ENCODE measurements around the gene AUH.

AUH gene

DNA sequence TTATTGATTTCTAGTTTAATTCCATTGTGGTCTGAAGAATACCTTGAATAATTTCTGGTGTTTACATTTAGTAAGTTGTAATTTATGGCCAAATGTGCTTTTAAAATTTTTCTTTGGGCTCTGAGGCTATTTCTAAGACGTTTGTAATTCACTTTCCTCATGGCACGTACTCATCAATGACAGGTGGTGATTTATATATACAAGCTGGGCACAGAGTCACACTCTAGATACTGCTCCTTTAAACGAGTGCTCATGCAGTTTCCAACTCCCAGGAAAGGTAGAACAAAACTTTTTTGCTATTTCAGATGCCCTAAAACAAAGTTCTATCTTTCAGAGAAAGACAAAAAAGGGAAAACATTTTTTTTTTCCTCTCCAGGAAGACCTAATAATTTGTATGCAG lies 146.9 kb downstream of the AUH start:
- H3K36me3 ChIP-seq (ENCODE audit: insufficient read depth, low read length) = no peaks in the 10 kb centered on the region

DNA sequence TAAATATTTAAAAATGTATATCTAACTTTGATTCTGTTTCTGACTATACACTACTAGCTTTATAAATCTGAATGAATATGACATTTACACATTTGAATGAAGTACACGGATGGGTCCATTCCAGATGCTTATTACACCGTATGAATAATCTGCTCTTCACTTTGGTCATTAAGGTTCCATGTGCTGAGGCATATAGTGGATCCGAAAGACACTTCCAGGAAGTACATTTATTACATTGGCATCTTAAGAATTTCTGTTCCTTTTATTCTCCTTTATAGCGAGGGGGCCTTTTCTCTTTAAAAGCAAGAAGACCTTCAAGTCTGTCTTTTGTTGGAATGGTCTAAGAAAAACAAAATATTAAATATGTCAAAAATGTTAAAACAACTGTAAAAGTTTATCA lies 147.6 kb downstream of the AUH start:
- Histone ChIP-seq H3K27me3 (ENCODE audit: control insufficient read depth in 1 of 2, insufficient read depth in 2 of 2, low read length in 2 of 2) (no peaks in the 10 kb centered on the region), H3K9ac (ENCODE audit: low read length) (no peak overlapping the region), H3K27ac (ENCODE audit: low read depth, low read length) (no peak overlapping the region)

More for the DNA sequence above, 146.9 kb downstream of the AUH start:
- Histone ChIP-seq H3K27me3 (ENCODE audit: control insufficient read depth in 1 of 2, insufficient read depth in 2 of 2, low read length in 2 of 2) (no peaks in the 10 kb centered on the region), H3K27ac (ENCODE audit: low read depth, low read length) (no peak overlapping the region), H3K4me3 (ENCODE audit: low read depth in 1 of 2, low read length in 2 of 2) (no peak overlapping the region), H3K4me1 (ENCODE audit: insufficient read depth, low read length) (no peaks in the 10 kb centered on the region), H3K9me3 (ENCODE audit: low read length) (no peaks in the 10 kb centered on the region), H3K9ac (ENCODE audit: low read length) (no peak overlapping the region)

DNA sequence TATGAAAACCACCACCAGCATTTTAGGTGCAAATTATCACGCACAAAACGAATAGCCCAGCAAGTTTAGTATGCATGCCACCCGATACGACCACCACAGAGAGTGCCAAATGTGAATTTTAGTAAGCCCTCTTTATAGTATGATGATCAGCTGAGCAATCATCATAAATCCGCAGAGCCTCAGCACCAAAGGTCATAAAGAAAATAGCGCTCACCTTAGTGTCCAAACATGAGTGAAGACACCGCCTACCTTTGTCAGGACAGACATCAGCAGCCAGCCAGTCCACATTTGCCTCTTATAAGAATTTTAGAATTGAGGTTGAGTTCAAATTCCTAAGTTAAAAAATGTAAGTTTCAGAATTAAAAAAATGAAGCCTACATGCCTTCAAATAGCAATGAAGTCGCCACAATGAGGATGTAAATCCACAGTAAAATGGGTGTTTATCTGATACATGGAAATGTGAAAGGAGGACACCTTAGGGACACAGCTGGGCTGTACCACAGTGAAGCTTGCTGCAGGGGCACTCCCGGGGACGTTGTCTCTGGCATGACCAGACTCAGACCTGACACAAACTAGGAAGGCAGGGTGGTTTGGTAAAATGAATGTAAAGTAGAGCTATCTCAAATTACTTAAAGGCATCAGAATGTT lies 149.0 kb downstream of the AUH start:
- no peaks in the 10 kb centered on the region for H3K9me3 ChIP-seq (ENCODE audit: low read length)
- no peak overlapping the region for H3K27ac ChIP-seq (ENCODE audit: low read depth, low read length)
- no peak overlapping the region for H3K4me3 ChIP-seq (ENCODE audit: low read depth in 1 of 2, low read length in 2 of 2)
- H3K9ac ChIP-seq (ENCODE audit: low read length) = no peak overlapping the region
- peaks cover 9% of the 10 kb centered on the region for H3K4me1 ChIP-seq (ENCODE audit: insufficient read depth, low read length)
- H3K36me3 ChIP-seq (ENCODE audit: insufficient read depth, low read length) = no peaks in the 10 kb centered on the region
- no peaks in the 10 kb centered on the region for H3K27me3 ChIP-seq (ENCODE audit: control insufficient read depth in 1 of 2, insufficient read depth in 2 of 2, low read length in 2 of 2)

More for the DNA sequence above, 147.6 kb downstream of the AUH start:
- Histone ChIP-seq H3K4me3 (ENCODE audit: low read depth in 1 of 2, low read length in 2 of 2) (no peak overlapping the region), H3K9me3 (ENCODE audit: low read length) (no peaks in the 10 kb centered on the region), H3K36me3 (ENCODE audit: insufficient read depth, low read length) (no peaks in the 10 kb centered on the region), H3K4me1 (ENCODE audit: insufficient read depth, low read length) (no peaks in the 10 kb centered on the region)

DNA sequence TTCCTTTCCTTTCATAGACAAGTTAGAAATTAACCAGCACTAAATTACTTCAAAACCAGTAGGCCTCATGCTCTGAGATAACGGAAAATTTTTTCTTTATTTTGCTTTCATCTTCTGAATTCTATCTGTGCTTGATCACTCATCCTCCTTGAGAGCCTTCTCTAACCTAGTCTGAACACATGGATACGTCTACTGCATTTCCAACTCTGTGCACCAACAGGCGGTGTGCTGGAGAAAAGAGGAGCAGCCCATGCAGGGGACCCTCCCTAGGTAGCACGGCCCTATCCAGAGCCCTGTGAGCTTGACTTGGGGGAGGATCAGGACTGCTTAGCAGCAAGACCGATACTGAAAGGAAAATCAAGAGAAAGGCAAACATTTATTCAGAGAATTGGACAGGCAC lies 149.8 kb downstream of the AUH start:
- H3K9ac ChIP-seq (ENCODE audit: low read length) = no peak overlapping the region
- no peak overlapping the region for H3K27ac ChIP-seq (ENCODE audit: low read depth, low read length)
- no peaks in the 10 kb centered on the region for H3K9me3 ChIP-seq (ENCODE audit: low read length)
- H3K36me3 ChIP-seq (ENCODE audit: insufficient read depth, low read length) = no peaks in the 10 kb centered on the region
- H3K4me3 ChIP-seq (ENCODE audit: low read depth in 1 of 2, low read length in 2 of 2) = peak overlapping the region in 1 of 2 donors; percentile 10
- H3K4me1 ChIP-seq (ENCODE audit: insufficient read depth, low read length) = peaks cover 15% of the 10 kb centered on the region
- no peaks in the 10 kb centered on the region for H3K27me3 ChIP-seq (ENCODE audit: control insufficient read depth in 1 of 2, insufficient read depth in 2 of 2, low read length in 2 of 2)

DNA sequence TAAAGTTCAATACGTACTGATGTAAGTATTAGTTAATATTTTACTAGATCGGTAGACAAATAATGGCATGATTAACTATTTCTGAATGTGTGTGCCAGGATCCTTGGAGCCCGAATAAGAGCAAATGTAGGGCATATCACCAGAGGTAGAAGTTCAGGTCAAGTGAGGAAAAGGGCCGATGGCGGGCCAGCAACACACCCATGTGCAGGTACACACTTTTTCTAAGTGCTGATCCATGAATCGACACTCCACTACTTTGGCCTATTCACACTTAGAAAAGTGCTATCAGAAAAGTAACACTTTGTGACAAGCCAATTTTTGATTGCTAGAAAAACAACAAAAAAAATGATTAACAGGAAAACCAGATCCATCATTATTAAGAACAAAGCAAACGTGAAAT lies 150.3 kb downstream of the AUH start:
- Histone ChIP-seq H3K27me3 (ENCODE audit: control insufficient read depth in 1 of 2, insufficient read depth in 2 of 2, low read length in 2 of 2) (no peaks in the 10 kb centered on the region), H3K9me3 (ENCODE audit: low read length) (no peaks in the 10 kb centered on the region), H3K36me3 (ENCODE audit: insufficient read depth, low read length) (no peaks in the 10 kb centered on the region), H3K4me3 (ENCODE audit: low read depth in 1 of 2, low read length in 2 of 2) (no peak overlapping the region), H3K4me1 (ENCODE audit: insufficient read depth, low read length) (peaks cover 15% of the 10 kb centered on the region), H3K9ac (ENCODE audit: low read length) (no peak overlapping the region), H3K27ac (ENCODE audit: low read depth, low read length) (no peak overlapping the region)

DNA sequence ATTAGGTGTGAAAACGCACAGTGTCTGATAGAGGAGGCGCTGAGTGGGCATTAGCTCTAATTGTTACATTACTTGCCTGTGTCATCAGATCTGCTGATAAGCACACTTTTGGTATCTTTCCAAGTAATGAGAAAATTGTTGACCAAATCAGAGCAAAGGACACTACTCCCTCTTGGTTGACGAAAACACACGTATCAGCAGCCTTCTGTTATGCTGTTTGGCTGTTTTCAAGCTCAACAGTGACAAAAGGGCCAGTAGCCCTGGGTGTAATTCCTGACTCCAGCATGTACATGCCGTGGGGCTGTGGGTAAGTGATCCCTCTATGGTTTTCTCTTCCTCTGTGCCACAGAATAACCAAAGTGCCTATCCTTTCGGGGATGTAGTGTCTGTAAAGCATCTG lies 151.4 kb downstream of the AUH start:
- no peaks in the 10 kb centered on the region for H3K27me3 ChIP-seq (ENCODE audit: control insufficient read depth in 1 of 2, insufficient read depth in 2 of 2, low read length in 2 of 2)
- H3K9me3 ChIP-seq (ENCODE audit: low read length) = no peaks in the 10 kb centered on the region
- H3K4me1 ChIP-seq (ENCODE audit: insufficient read depth, low read length) = peaks cover 15% of the 10 kb centered on the region
- H3K27ac ChIP-seq (ENCODE audit: low read depth, low read length) = no peak overlapping the region
- H3K9ac ChIP-seq (ENCODE audit: low read length) = no peak overlapping the region
- H3K36me3 ChIP-seq (ENCODE audit: insufficient read depth, low read length) = no peaks in the 10 kb centered on the region
- H3K4me3 ChIP-seq (ENCODE audit: low read depth in 1 of 2, low read length in 2 of 2) = no peak overlapping the region

DNA sequence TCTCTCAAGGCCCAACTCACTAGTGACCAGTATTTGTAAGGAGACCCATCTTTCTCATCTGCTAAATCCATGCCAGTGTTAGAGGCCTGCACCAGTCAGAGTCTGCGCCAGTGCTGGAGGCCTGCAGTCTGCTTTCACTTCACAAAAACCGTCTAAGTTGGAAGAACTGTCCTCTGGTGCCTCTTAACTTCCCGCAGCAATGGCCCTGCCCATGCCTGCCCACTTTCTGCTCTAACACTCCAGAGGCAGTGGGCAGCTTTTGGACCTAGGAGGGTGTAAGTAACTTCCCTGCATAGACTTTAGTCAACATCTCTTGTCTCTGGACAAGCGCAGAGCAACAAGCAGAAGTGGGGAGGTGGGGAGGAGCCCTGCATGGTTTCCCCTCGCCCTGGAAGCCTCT lies 152.9 kb downstream of the AUH start:
- Histone ChIP-seq H3K4me3 (ENCODE audit: low read depth in 1 of 2, low read length in 2 of 2) (no peak overlapping the region), H3K4me1 (ENCODE audit: insufficient read depth, low read length) (peaks cover 15% of the 10 kb centered on the region), H3K27me3 (ENCODE audit: control insufficient read depth in 1 of 2, insufficient read depth in 2 of 2, low read length in 2 of 2) (no peaks in the 10 kb centered on the region), H3K9me3 (ENCODE audit: low read length) (no peaks in the 10 kb centered on the region), H3K9ac (ENCODE audit: low read length) (no peak overlapping the region), H3K27ac (ENCODE audit: low read depth, low read length) (no peak overlapping the region), H3K36me3 (ENCODE audit: insufficient read depth, low read length) (no peaks in the 10 kb centered on the region)

DNA sequence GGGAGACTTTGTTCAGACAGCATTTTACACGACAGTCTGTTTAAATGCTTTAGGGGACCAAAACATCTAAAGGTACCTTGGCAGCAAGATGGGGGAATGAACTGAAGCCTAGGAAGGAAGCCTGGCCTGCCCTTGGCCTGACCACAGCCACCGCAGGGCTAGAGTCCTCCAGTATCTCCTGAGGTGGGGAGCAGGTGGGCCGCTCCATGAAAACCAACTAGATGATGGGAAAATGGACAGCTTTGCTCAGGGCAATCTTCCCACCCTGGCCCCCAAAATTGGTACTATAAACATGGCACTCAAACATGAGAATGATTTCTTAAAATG lies 153.3 kb downstream of the AUH start:
- H3K9me3 ChIP-seq (ENCODE audit: low read length) = no peaks in the 10 kb centered on the region
- peaks cover 15% of the 10 kb centered on the region for H3K4me1 ChIP-seq (ENCODE audit: insufficient read depth, low read length)
- no peak overlapping the region for H3K9ac ChIP-seq (ENCODE audit: low read length)
- no peaks in the 10 kb centered on the region for H3K36me3 ChIP-seq (ENCODE audit: insufficient read depth, low read length)
- H3K4me3 ChIP-seq (ENCODE audit: low read depth in 1 of 2, low read length in 2 of 2) = peak overlapping the region in 1 of 2 donors; percentile 14
- no peaks in the 10 kb centered on the region for H3K27me3 ChIP-seq (ENCODE audit: control insufficient read depth in 1 of 2, insufficient read depth in 2 of 2, low read length in 2 of 2)
- peak overlapping the region; percentile 54 for H3K27ac ChIP-seq (ENCODE audit: low read depth, low read length)

DNA sequence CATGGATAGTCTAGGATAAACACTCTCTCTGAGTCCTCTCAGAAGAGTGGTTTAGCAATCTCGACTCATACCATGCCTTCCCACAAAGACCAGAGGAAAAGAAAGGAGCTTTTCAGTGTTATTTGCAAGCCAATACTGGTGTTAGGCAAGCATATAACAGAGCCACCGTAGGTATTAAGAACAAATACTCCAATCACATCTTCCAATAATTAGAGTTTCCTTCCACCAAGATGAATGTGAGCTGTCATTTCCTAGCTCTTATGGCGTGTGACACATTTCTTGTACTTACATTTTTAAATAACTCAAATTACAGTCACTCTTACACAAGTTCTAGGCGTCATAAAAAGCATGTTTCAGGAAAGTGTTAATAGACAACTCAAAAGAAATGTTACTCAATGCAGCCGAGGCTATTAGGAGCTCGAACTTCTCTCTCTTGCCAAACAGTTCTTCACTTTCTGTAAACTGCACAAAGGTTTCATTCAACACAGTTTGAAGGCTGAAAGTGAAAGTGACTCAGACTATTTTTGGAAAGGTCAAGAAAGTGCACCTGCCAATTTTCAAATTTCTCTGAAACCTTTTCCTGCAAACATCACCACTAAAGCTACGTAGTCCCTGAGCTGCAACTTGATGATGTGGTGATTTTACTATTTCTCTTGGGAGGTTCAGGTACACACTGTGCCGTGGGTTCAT lies 153.8 kb downstream of the AUH start:
- Histone ChIP-seq H3K36me3 (ENCODE audit: insufficient read depth, low read length) (no peaks in the 10 kb centered on the region), H3K27me3 (ENCODE audit: control insufficient read depth in 1 of 2, insufficient read depth in 2 of 2, low read length in 2 of 2) (no peaks in the 10 kb centered on the region), H3K4me1 (ENCODE audit: insufficient read depth, low read length) (peaks cover 15% of the 10 kb centered on the region), H3K27ac (ENCODE audit: low read depth, low read length) (peak overlapping the region; percentile 54), H3K9ac (ENCODE audit: low read length) (no peak overlapping the region), H3K9me3 (ENCODE audit: low read length) (no peaks in the 10 kb centered on the region), H3K4me3 (ENCODE audit: low read depth in 1 of 2, low read length in 2 of 2) (peak overlapping the region in 1 of 2 donors; percentile 14)

DNA sequence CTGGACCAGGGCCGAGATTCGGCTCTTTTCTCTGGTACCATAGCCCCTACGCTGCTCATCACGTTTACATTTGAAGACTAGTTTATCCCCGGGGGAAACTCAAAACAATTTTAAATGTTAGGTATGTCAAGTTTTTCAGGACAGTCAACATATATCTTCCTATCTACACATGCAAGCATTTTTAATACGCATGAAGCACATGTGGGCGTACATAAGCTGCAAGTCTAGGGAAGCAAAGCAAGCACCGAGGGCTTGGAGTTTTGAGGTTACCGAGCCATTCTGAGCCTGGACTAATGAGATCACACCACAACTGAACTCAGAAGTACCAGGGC lies 154.4 kb downstream of the AUH start:
- no peaks in the 10 kb centered on the region for H3K9me3 ChIP-seq (ENCODE audit: low read length)
- H3K36me3 ChIP-seq (ENCODE audit: insufficient read depth, low read length) = no peaks in the 10 kb centered on the region
- peak overlapping the region in 1 of 2 donors; percentile 9 for H3K4me3 ChIP-seq (ENCODE audit: low read depth in 1 of 2, low read length in 2 of 2)
- H3K27me3 ChIP-seq (ENCODE audit: control insufficient read depth in 1 of 2, insufficient read depth in 2 of 2, low read length in 2 of 2) = no peaks in the 10 kb centered on the region
- H3K27ac ChIP-seq (ENCODE audit: low read depth, low read length) = peak overlapping the region; percentile 38
- H3K9ac ChIP-seq (ENCODE audit: low read length) = no peak overlapping the region
- H3K4me1 ChIP-seq (ENCODE audit: insufficient read depth, low read length) = peaks cover 15% of the 10 kb centered on the region

DNA sequence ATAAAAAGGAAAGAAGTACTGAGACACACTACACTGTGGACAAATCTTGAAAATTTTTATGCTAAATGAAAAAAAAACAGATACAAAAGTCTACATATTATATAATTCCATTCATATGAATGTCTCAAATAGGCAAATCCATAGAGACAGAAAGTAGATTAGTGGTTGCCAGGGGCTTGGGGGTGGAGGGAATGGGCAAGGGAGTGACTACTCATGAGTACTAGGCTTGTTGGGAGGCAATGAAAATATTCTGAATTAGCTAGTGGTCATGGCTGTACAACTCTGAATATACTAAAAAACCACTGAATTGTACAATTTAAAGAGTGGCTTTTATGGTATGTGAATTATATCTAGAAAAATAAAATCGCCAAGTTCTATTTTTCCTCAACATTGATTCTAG lies 154.9 kb downstream of the AUH start:
- Histone ChIP-seq H3K4me1 (ENCODE audit: insufficient read depth, low read length) (peaks cover 15% of the 10 kb centered on the region), H3K36me3 (ENCODE audit: insufficient read depth, low read length) (no peaks in the 10 kb centered on the region), H3K4me3 (ENCODE audit: low read depth in 1 of 2, low read length in 2 of 2) (no peak overlapping the region), H3K27ac (ENCODE audit: low read depth, low read length) (no peak overlapping the region), H3K27me3 (ENCODE audit: control insufficient read depth in 1 of 2, insufficient read depth in 2 of 2, low read length in 2 of 2) (no peaks in the 10 kb centered on the region), H3K9ac (ENCODE audit: low read length) (no peak overlapping the region), H3K9me3 (ENCODE audit: low read length) (no peaks in the 10 kb centered on the region)

DNA sequence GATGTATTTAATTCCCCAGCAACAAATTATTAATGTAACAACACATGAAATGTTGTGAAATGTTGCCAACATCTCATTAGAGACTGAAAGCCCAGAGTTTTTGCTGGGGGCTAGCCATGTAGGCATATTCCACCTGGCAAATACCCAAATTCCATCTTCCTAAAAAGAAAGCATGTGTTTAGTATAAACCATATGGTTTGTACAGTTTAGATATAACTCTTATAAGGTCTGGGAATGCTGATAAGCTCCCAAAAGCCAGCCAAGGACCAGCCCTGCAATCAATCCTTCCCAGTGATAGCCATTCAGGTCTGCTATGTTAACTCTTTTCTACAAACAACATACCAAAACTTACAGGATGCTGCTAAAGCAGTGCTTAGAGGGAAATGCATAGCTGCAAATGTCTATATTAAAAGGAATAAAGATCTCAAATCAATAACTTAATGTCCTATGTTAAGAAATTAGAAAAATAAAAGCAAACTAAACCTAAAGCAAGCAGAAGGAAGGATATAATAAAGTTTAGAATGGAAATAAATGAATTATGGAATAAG lies 158.9 kb downstream of the AUH start:
- Histone ChIP-seq H3K4me1 (ENCODE audit: insufficient read depth, low read length) (peaks cover 18% of the 10 kb centered on the region), H3K9me3 (ENCODE audit: low read length) (peaks cover 4% of the 10 kb centered on the region), H3K27me3 (ENCODE audit: control insufficient read depth in 1 of 2, insufficient read depth in 2 of 2, low read length in 2 of 2) (no peaks in the 10 kb centered on the region), H3K36me3 (ENCODE audit: insufficient read depth, low read length) (no peaks in the 10 kb centered on the region), H3K9ac (ENCODE audit: low read length) (no peak overlapping the region), H3K27ac (ENCODE audit: low read depth, low read length) (no peak overlapping the region), H3K4me3 (ENCODE audit: low read depth in 1 of 2, low read length in 2 of 2) (no peak overlapping the region)

All from muscle layer of colon (tissue), 2 donors.